Measurements from ENCODE around the gene TARS3.

GRCh38 chr15:101618851-101619614, 105.2 kb downstream of the TARS3 start:
- no peak for TF ChIP-seq CTCF (conservative IDR thresholded peaks at IDR 0.05)
- no peak for TF ChIP-seq EZH2 (IDR thresholded peaks at IDR 0.05; ENCODE audit: low read depth)
